ENCODE data around the gene ZNF394. TPM values are rescaled to one million over a fixed set of nuclear protein-coding genes. Genes with fewer than 3 reads are reported as not detected.

Gene ZNF394
- polyA plus RNA-seq, 3 donors = 35.7 to 57.7 (median 39.1) TPM

- Mint-ChIP-seq H3K36me3 (peaks cover 2 to 5% of the 10 kb centered on the region in 2 donors), H3K9me3 (peaks cover 0 to 2% (median 0%) of the 10 kb centered on the region in 7 donors), H3K27me3 (ENCODE audit: low read depth in 3 of 3) (peaks cover 0 to 2% (median 0%) of the 10 kb centered on the region in 3 donors), H3K27ac (peak overlapping the region; percentile 91 to 99 (median 98)), H3K4me3 (peak overlapping the region; percentile 94 to 99), H3K4me1 (peaks cover 21% of the 10 kb centered on the region)
- WGBS (ENCODE audit: insufficient coverage) = 0% methylated on average over 5 of the region's 11 CpGs
- Histone ChIP-seq H3K27me3 (ENCODE audit: control insufficient read depth in 2 of 2, insufficient read depth in 2 of 2, low read length in 2 of 2) (no peaks in the 10 kb centered on the region), H3K79me2 (ENCODE audit: insufficient read depth, low read length) (peaks cover 55% of the 10 kb centered on the region), H3K27ac (ENCODE audit: low read depth in 1 of 2, low read length in 2 of 2) (peak overlapping the region; percentile 79 to 91), H3K36me3 (replicated peaks in 1 of 2; ENCODE audit: control insufficient read depth in 1 of 2, insufficient read depth in 2 of 2, low read length in 2 of 2) (peaks cover 0 to 3% of the 10 kb centered on the region in 2 donors), H3K9ac (ENCODE audit: insufficient read depth, low read length, poor library complexity, severe bottlenecking) (peak overlapping the region; percentile 81), H2AFZ (ENCODE audit: insufficient read depth, low read depth, low read length, poor library complexity, severe bottlenecking) (peak overlapping the region; percentile 91), H3K4me2 (replicated peaks; ENCODE audit: extremely low read depth, low read length, poor library complexity, severe bottlenecking) (peak overlapping the region; percentile 98), H3K4me3 (replicated peaks in 1 of 3; ENCODE audit: low read depth in 2 of 3, low read length in 3 of 3) (peak overlapping the region; percentile 83 to 96 (median 91)), H3K9me3 (replicated peaks in 1 of 2; ENCODE audit: control insufficient read depth in 1 of 2, insufficient read depth in 1 of 2, low read length in 2 of 2) (no peaks in the 10 kb centered on the region), H4K20me1 (ENCODE audit: insufficient read depth, low read length) (no peaks in the 10 kb centered on the region), H3K4me1 (ENCODE audit: control insufficient read depth in 1 of 2, insufficient read depth in 2 of 2, low read length in 2 of 2) (peaks cover 29 to 30% of the 10 kb centered on the region in 2 donors)
- DNase-seq = no peak
- TF ChIP-seq, protein P1, sequence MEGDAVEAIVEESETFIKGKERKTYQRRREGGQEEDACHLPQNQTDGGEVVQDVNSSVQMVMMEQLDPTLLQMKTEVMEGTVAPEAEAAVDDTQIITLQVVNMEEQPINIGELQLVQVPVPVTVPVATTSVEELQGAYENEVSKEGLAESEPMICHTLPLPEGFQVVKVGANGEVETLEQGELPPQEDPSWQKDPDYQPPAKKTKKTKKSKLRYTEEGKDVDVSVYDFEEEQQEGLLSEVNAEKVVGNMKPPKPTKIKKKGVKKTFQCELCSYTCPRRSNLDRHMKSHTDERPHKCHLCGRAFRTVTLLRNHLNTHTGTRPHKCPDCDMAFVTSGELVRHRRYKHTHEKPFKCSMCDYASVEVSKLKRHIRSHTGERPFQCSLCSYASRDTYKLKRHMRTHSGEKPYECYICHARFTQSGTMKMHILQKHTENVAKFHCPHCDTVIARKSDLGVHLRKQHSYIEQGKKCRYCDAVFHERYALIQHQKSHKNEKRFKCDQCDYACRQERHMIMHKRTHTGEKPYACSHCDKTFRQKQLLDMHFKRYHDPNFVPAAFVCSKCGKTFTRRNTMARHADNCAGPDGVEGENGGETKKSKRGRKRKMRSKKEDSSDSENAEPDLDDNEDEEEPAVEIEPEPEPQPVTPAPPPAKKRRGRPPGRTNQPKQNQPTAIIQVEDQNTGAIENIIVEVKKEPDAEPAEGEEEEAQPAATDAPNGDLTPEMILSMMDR (IDR thresholded peaks at IDR 0.05) = no peak
- intact Hi-C loops (cut with micrococcal nuclease) = loop anchor here (2.0 to 10.0 kb wide), 3 partner anchors 38 to 100 kb away; partner anchors contain the start of genes ZNF655 (in 2 of the 2), ATP5MF (in 1 of the 2), BUD31 (in 1 of the 2) and PDAP1 (in 1 of the 2)
Observed at GRCh38 chr7:99505324-99505662, 5.2 kb upstream of the ZNF394 start.

DNA sequence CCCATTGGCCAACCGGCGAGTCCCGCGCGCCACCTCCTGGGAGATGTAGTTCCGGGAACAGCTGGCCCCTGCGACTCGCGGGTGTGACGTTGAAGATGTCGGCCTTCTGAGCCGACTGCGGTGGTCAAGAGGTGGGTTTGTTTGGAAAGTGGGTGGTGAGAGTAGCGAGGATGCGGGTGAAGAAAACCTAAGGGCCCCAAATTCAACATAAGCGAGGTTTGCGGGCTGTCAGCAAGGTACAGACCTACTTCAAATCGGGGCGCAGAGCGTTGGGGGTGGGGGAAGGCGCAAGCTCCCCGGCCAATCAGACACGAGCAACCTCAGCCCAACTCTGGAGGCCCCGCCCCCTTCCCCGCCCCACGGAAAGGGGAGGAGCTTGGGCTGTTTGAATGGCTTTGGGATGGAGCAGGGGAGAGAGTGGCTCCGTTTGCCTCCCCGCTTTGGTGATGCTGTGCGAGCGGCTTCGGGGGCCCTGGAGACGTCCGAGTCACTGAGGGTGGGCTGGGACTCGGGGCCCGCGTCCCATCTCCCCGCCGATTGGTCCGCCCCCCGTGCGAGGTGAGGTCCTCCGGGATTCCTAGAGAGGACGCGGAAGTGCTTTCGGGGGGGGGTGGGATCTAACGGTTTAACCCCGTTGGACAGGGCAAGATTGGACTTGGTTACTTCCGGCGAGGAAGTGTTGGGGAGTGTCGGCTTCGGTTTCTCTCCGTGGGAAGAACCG, 4.7 kb upstream of the ZNF394 start, which contains the start of gene ZKSCAN5:
Gene ZKSCAN5, plus strand, starts transcription at position 60 of the 721 bp plus-strand sequence. CDS start 1,383 bp downstream, outside the sequence.
- no peaks in the 10 kb centered on the region for H3K36me3 ChIP-seq (replicated peaks in 1 of 2; ENCODE audit: control insufficient read depth in 1 of 2, insufficient read depth in 2 of 2, low read length in 2 of 2)
- H3K4me3 ChIP-seq (replicated peaks in 1 of 3; ENCODE audit: low read depth in 2 of 3, low read length in 3 of 3) = peak within 1 kb of the TSS; percentile 83 to 96 (median 91)
- H3K9me3 ChIP-seq (replicated peaks in 1 of 2; ENCODE audit: control insufficient read depth in 1 of 2, insufficient read depth in 1 of 2, low read length in 2 of 2) = no peaks in the 10 kb centered on the region
- 0% methylated on average over 46 of the region's 53 CpGs for WGBS (ENCODE audit: insufficient coverage)
- peak; percentile 93 to 95 (median 95) for DNase-seq
- peak within 1 kb of the TSS; percentile 81 for H3K9ac ChIP-seq (ENCODE audit: insufficient read depth, low read length, poor library complexity, severe bottlenecking)
- H3K27me3 ChIP-seq (ENCODE audit: control insufficient read depth in 2 of 2, insufficient read depth in 2 of 2, low read length in 2 of 2) = no peaks in the 10 kb centered on the region
- TF ChIP-seq, protein P1 (IDR thresholded peaks at IDR 0.05) = no peak
- H2AFZ ChIP-seq (ENCODE audit: insufficient read depth, low read depth, low read length, poor library complexity, severe bottlenecking) = peak within 1 kb of the TSS; percentile 91
- H3K4me3 Mint-ChIP-seq = peak within 1 kb of the TSS; percentile 94 to 99
- peaks cover 30% of the 10 kb centered on the region in 2 donors for H3K4me1 ChIP-seq (ENCODE audit: control insufficient read depth in 1 of 2, insufficient read depth in 2 of 2, low read length in 2 of 2)
- H3K9me3 Mint-ChIP-seq = peaks cover 0 to 3% (median 0%) of the 10 kb centered on the region in 7 donors
- no peaks in the 10 kb centered on the region for H4K20me1 ChIP-seq (ENCODE audit: insufficient read depth, low read length)
- peaks cover 21% of the 10 kb centered on the region for H3K4me1 Mint-ChIP-seq
- peak within 1 kb of the TSS; percentile 98 for H3K4me2 ChIP-seq (replicated peaks; ENCODE audit: extremely low read depth, low read length, poor library complexity, severe bottlenecking)
- peaks cover 0 to 2% (median 0%) of the 10 kb centered on the region in 3 donors for H3K27me3 Mint-ChIP-seq (ENCODE audit: low read depth in 3 of 3)
- H3K79me2 ChIP-seq (ENCODE audit: insufficient read depth, low read length) = peaks cover 56% of the 10 kb centered on the region
- intact Hi-C loops (cut with micrococcal nuclease) = loop anchor here (2.0 to 10.0 kb wide), 4 partner anchors 38 to 113 kb away; partner anchors contain the start of genes ZNF655 (in 2 of the 2), ATP5MF (in 1 of the 2), BUD31 (in 1 of the 2) and PDAP1 (in 1 of the 2)
- peak within 1 kb of the TSS; percentile 91 to 99 (median 98) for H3K27ac Mint-ChIP-seq
- peak within 1 kb of the TSS; percentile 79 to 91 for H3K27ac ChIP-seq (ENCODE audit: low read depth in 1 of 2, low read length in 2 of 2)
- H3K36me3 Mint-ChIP-seq = peaks cover 2 to 5% of the 10 kb centered on the region in 2 donors

Measured in CD14-positive monocyte (primary cell).